Cardiac muscle cell (in vitro differentiated cells and primary cell): ENCODE data around the gene ATP8A1. TPM values are rescaled to one million over a fixed set of nuclear protein-coding genes. Genes with fewer than 3 reads are reported as not detected.

Source experiments
- DNase-seq, 2 donors: peaks; one replicate each; pipeline versions ENCODE4 v3.0.0 to v3.0.0-alpha.2; 2010 to 2017; ENCODE audit warnings: low read depth in 1 of 2, low spot score in 1 of 2
- H3K27ac ChIP-seq: fragments of 200-600 bp; sonication (generic); 2 replicates; pipeline ENCODE4 v1.5.1; 2016
- H3K27me3 ChIP-seq: fragments of 200-600 bp; sonication (generic); 2 replicates; pipeline ENCODE4 v1.6.0; 2016; ENCODE audit warnings: control low read depth
- H3K36me3 ChIP-seq: fragments of 200-600 bp; sonication (generic); 2 replicates; pipeline ENCODE4 v1.5.1; 2016; ENCODE audit warnings: control low read depth
- H3K4me1 ChIP-seq: fragments of 200-600 bp; sonication (generic); 2 replicates; pipeline ENCODE4 v1.8.1; 2017; ENCODE audit warnings: low read depth, mild to moderate bottlenecking, mixed run types
- H3K4me3 ChIP-seq: fragments of 200-600 bp; sonication (generic); 2 replicates; pipeline ENCODE4 v1.5.1; 2016; ENCODE audit warnings: mild to moderate bottlenecking
- H3K9me3 ChIP-seq: fragments of 200-600 bp; sonication (generic); 2 replicates; pipeline ENCODE4 v1.5.1; 2017; ENCODE audit warnings: low read depth, mild to moderate bottlenecking, control low read depth
- polyA plus RNA-seq: library from polyadenylated mRNA; unstranded; fragments of >200 nt; fragmentation: Nextera tagmentation; extraction: Ambion mirVana; gene quantifications from 2 replicates; pipeline ENCODE4 v1.2.1, GENCODE V29; 2016
- total RNA-seq: library from RNA; depleted of rRNA; stranded (reverse); fragments of >200 nt; gene quantifications from 2 replicates; pipeline ENCODE4 v1.2.3, GENCODE V29; 2016
- TF ChIP-seq, protein P1 (sequence below): IDR thresholded peaks from 2 replicates; pipeline ENCODE4 v1.5.1; 2012; ENCODE audit warnings: low read depth, mild to moderate bottlenecking, low read length

ATP8A1 gene
- total and polyA plus RNA-seq, 2 experiments from 2014 or later: 5.0 to 22.7 TPM

GRCh38 chr4:42501624-42502401 is 155.1 kb downstream of the ATP8A1 start:
- Histone ChIP-seq H3K36me3 (peaks cover 3% of the 10 kb centered on the region), H3K4me1 (no peaks in the 10 kb centered on the region), H3K9me3 (no peaks in the 10 kb centered on the region), H3K27me3 (peaks cover 7% of the 10 kb centered on the region), H3K27ac (no peak overlapping the region), H3K4me3 (no peak overlapping the region)
- TF ChIP-seq, protein P1, sequence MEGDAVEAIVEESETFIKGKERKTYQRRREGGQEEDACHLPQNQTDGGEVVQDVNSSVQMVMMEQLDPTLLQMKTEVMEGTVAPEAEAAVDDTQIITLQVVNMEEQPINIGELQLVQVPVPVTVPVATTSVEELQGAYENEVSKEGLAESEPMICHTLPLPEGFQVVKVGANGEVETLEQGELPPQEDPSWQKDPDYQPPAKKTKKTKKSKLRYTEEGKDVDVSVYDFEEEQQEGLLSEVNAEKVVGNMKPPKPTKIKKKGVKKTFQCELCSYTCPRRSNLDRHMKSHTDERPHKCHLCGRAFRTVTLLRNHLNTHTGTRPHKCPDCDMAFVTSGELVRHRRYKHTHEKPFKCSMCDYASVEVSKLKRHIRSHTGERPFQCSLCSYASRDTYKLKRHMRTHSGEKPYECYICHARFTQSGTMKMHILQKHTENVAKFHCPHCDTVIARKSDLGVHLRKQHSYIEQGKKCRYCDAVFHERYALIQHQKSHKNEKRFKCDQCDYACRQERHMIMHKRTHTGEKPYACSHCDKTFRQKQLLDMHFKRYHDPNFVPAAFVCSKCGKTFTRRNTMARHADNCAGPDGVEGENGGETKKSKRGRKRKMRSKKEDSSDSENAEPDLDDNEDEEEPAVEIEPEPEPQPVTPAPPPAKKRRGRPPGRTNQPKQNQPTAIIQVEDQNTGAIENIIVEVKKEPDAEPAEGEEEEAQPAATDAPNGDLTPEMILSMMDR: no peak
- peak in 1 of 2 donors; percentile 14 for DNase-seq

DNA sequence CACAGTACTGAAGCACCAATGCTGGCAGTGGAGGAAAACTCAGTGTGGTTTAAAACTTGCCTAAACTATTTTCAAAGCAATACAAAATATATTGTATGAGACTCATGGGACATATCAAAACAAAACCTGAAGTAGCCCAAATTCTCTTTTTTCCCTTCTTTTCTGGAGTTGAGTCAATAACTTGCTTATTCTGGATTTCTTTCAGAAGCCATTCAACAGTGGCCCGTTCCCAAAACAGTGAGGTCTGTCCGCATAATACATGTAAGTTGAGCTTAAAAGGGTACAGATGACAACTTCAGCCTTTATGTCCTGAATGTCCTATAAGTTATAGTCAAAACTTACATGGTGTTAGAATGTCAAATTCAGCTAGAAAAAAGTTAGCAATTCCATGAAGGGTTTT is 158.9 kb downstream of the ATP8A1 start:
- H3K9me3 ChIP-seq: no peaks in the 10 kb centered on the region
- H3K27me3 ChIP-seq: no peaks in the 10 kb centered on the region
- TF ChIP-seq, protein P1: no peak
- H3K4me1 ChIP-seq: no peaks in the 10 kb centered on the region
- H3K4me3 ChIP-seq: no peak overlapping the region
- no peak for DNase-seq
- no peaks in the 10 kb centered on the region for H3K36me3 ChIP-seq
- H3K27ac ChIP-seq: no peak overlapping the region

GRCh38 chr4:42497142-42497910 is 159.6 kb downstream of the ATP8A1 start:
- no peak for DNase-seq
- no peaks in the 10 kb centered on the region for H3K36me3 ChIP-seq
- H3K9me3 ChIP-seq: no peaks in the 10 kb centered on the region
- H3K27ac ChIP-seq: no peak overlapping the region
- TF ChIP-seq, protein P1: no peak
- H3K4me3 ChIP-seq: no peak overlapping the region
- H3K4me1 ChIP-seq: no peaks in the 10 kb centered on the region
- H3K27me3 ChIP-seq: no peaks in the 10 kb centered on the region

DNA sequence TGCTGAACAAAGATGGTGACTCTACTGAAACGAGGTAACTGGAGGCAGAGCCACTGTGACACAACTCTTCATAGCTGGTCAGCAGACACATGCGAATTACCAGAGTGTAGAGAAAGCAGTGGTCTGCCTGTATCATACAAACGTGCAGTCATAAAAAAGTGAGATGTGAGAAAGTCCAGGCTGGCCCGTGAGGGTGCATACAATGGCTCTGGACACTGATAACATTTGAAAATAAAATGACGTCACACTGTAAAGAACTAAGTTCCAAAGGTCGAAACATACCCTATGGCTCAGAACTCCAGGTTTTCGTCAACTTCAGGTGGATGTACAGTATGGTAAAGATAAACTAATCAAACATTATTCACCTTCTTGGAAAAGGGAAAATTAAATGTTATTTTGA is 163.9 kb downstream of the ATP8A1 start:
- TF ChIP-seq, protein P1: no peak
- Histone ChIP-seq H3K4me1 (no peaks in the 10 kb centered on the region), H3K4me3 (no peak overlapping the region)

GRCh38 chr4:42490015-42490414 is 166.9 kb downstream of the ATP8A1 start:
- Histone ChIP-seq H3K4me3 (no peak overlapping the region), H3K27ac (no peak overlapping the region), H3K4me1 (no peaks in the 10 kb centered on the region), H3K36me3 (no peaks in the 10 kb centered on the region), H3K9me3 (no peaks in the 10 kb centered on the region), H3K27me3 (no peaks in the 10 kb centered on the region)
- TF ChIP-seq, protein P1: no peak
- no peak for DNase-seq

More for the DNA sequence above, 163.9 kb downstream of the ATP8A1 start:
- Histone ChIP-seq H3K27me3 (no peaks in the 10 kb centered on the region), H3K36me3 (no peaks in the 10 kb centered on the region), H3K27ac (no peak overlapping the region), H3K9me3 (no peaks in the 10 kb centered on the region)
- no peak for DNase-seq
